ENCODE measurements around the gene RASGRP2. TPM values are rescaled to one million over a fixed set of nuclear protein-coding genes. Genes with fewer than 3 reads are reported as not detected.

Gene RASGRP2
- total RNA-seq, 6 donors from 2014 or later: 20.5 to 80.7 (median 33.9) TPM

GRCh38 chr11:64687643-64688533 is 56.1 kb downstream of the RASGRP2 start:
- Histone ChIP-seq H3K27me3 (no peaks in the 10 kb centered on the region), H3K36me3 (no peaks in the 10 kb centered on the region), H3K4me3 (peak overlapping the region in 3 of 4 donors; percentile 32 to 51 (median 45)), H3K4me1 (peaks cover 10 to 19% (median 16%) of the 10 kb centered on the region in 4 donors), H3K27ac (peak overlapping the region in 3 of 4 donors; percentile 27 to 57 (median 51)), H3K9me3 (no peaks in the 10 kb centered on the region)
- peak in 1 of 2 donors; percentile 21 for DNase-seq
- TF ChIP-seq EP300 (IDR thresholded peaks at IDR 0.05) (no peak), POLR2A (IDR thresholded peaks at IDR 0.05) (no peak), POLR2AphosphoS5 (IDR thresholded peaks at IDR 0.05) (no peak), CTCF (IDR thresholded peaks at IDR 0.05) (no peak)
- peak in 1 of 2 donors; percentile 2 for ATAC-seq (ENCODE audit: low FRiP score in 2 of 2)
- WGBS, 2 donors: 51 to 54% methylated on average over 19 of the region's 19 CpGs

- 50 to 73% methylated on average over 3 to 4 of the region's 6 CpGs for WGBS, 2 donors
Measured at GRCh38 chr11:64687204-64687603, 56.7 kb downstream of the RASGRP2 start.

GRCh38 chr11:64686466-64687170 is 57.3 kb downstream of the RASGRP2 start:
- no peaks in the 10 kb centered on the region for H3K9me3 ChIP-seq
- ATAC-seq (ENCODE audit: low FRiP score in 2 of 2): no peak
- no peak overlapping the region for H3K4me3 ChIP-seq
- no peak for DNase-seq
- no peak overlapping the region for H3K27ac ChIP-seq
- no peaks in the 10 kb centered on the region for H3K27me3 ChIP-seq
- H3K36me3 ChIP-seq: no peaks in the 10 kb centered on the region
- 83 to 84% methylated on average over 9 of the region's 9 CpGs for WGBS, 2 donors
- no peak for TF ChIP-seq POLR2AphosphoS5 (IDR thresholded peaks at IDR 0.05)
- no peak for TF ChIP-seq CTCF (IDR thresholded peaks at IDR 0.05)
- TF ChIP-seq EP300 (IDR thresholded peaks at IDR 0.05): no peak
- no peak for TF ChIP-seq POLR2A (IDR thresholded peaks at IDR 0.05)
- peaks cover 10 to 19% (median 16%) of the 10 kb centered on the region in 4 donors for H3K4me1 ChIP-seq

More at GRCh38 chr11:64687204-64687603, 56.7 kb downstream of the RASGRP2 start:
- no peaks in the 10 kb centered on the region for H3K36me3 ChIP-seq
- ATAC-seq (ENCODE audit: low FRiP score in 2 of 2): peak in 1 of 2 donors; percentile 20
- no peak overlapping the region for H3K4me3 ChIP-seq
- TF ChIP-seq EP300 (IDR thresholded peaks at IDR 0.05): no peak
- no peak for TF ChIP-seq CTCF (IDR thresholded peaks at IDR 0.05)
- TF ChIP-seq POLR2AphosphoS5 (IDR thresholded peaks at IDR 0.05): no peak
- TF ChIP-seq POLR2A (IDR thresholded peaks at IDR 0.05): no peak
- H3K27ac ChIP-seq: peak overlapping the region in 1 of 4 donors; percentile 57
- H3K27me3 ChIP-seq: no peaks in the 10 kb centered on the region
- H3K4me1 ChIP-seq: peaks cover 10 to 19% (median 16%) of the 10 kb centered on the region in 4 donors
- H3K9me3 ChIP-seq: no peaks in the 10 kb centered on the region
- peak in 1 of 2 donors; percentile 39 for DNase-seq

- peak in 1 of 2 donors; percentile 68 for DNase-seq
- no peak for TF ChIP-seq CTCF (IDR thresholded peaks at IDR 0.05)
- no peak for TF ChIP-seq POLR2AphosphoS5 (IDR thresholded peaks at IDR 0.05)
- TF ChIP-seq EP300 (IDR thresholded peaks at IDR 0.05): no peak
- no peak for TF ChIP-seq POLR2A (IDR thresholded peaks at IDR 0.05)
- ATAC-seq (ENCODE audit: low FRiP score in 2 of 2): no peak
Measured at GRCh38 chr11:64685536-64685935, 58.4 kb downstream of the RASGRP2 start.

More at GRCh38 chr11:64685536-64685935, 58.4 kb downstream of the RASGRP2 start:
- Histone ChIP-seq H3K4me1 (peaks cover 10 to 19% (median 16%) of the 10 kb centered on the region in 4 donors), H3K9me3 (no peaks in the 10 kb centered on the region), H3K4me3 (no peak overlapping the region), H3K36me3 (no peaks in the 10 kb centered on the region), H3K27me3 (no peaks in the 10 kb centered on the region), H3K27ac (no peak overlapping the region)
- 88 to 92% methylated on average over 12 to 18 of the region's 18 CpGs for WGBS, 2 donors

Measured in upper lobe of left lung (tissue), 6 donors.